ENCODE measurements around the gene CAPN5. TPM values are rescaled to one million over a fixed set of nuclear protein-coding genes. Genes with fewer than 3 reads are reported as not detected.

Gene CAPN5
- total RNA-seq, 1 donor from 2014 or later = 7.8 TPM

DNA sequence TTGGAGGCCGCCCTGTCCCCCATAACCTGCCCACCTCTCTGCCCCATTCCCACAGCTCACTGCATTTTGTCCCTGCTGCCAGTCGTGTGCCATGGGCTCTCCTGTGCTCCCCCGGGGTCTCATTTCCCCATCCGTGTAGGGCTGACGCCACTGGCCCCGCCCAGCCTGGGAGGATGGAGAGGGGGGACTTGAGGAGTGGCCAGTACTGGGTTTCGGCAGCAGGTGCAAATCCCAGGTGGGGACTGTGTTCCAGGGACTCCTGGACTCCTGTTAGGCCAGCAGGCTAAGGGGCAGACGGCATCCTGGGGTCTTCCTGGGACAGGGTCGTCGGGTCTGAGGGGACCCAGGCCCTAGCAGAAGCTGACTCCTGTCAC, 60.1 kb downstream of the CAPN5 start:
- no peak overlapping the region for H3K4me3 ChIP-seq (ENCODE audit: low read depth, low read length)

DNA sequence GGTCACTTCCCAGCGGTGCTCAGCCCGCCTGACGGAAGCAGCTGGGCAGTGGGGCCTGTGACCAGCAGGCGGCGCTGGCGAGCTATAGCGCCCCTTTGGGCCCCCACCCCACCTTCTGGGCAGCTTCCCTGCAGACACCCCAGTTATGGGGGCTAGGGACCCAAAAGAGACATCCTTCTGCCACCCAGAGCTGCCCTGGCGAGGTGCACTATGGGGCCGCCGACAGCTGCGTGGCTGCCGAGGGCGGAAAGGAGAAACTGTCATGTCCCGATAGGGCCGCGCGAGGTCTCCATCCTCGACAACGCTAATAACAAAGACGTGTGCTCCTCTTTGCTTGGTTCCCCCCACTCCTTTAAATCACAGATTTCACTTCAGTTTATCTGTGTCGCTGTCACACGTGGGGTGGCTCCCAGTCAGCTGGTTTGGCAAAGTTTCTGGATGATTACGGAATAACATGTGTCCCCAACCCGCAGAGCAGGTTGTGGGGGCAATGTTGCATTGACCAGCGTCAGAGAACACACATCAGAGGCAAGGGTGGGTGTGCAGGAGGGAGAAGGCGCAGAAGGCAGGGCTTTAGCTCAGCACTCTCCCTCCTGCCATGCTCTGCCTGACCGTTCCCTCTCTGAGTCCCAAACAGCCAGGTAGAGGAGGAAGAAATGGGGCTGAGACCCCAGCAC, 60.6 kb downstream of the CAPN5 start:
- no peak for DNase-seq (ENCODE audit: low read depth)
- H3K36me3 ChIP-seq (ENCODE audit: control insufficient read depth, insufficient read depth, low read length) = no peaks in the 10 kb centered on the region

More for the DNA sequence above, 60.1 kb downstream of the CAPN5 start:
- Histone ChIP-seq H3K36me3 (ENCODE audit: control insufficient read depth, insufficient read depth, low read length) (no peaks in the 10 kb centered on the region), H3K27me3 (ENCODE audit: control insufficient read depth, insufficient read depth, low read length) (peaks cover 2% of the 10 kb centered on the region)
- TF ChIP-seq, protein P1, sequence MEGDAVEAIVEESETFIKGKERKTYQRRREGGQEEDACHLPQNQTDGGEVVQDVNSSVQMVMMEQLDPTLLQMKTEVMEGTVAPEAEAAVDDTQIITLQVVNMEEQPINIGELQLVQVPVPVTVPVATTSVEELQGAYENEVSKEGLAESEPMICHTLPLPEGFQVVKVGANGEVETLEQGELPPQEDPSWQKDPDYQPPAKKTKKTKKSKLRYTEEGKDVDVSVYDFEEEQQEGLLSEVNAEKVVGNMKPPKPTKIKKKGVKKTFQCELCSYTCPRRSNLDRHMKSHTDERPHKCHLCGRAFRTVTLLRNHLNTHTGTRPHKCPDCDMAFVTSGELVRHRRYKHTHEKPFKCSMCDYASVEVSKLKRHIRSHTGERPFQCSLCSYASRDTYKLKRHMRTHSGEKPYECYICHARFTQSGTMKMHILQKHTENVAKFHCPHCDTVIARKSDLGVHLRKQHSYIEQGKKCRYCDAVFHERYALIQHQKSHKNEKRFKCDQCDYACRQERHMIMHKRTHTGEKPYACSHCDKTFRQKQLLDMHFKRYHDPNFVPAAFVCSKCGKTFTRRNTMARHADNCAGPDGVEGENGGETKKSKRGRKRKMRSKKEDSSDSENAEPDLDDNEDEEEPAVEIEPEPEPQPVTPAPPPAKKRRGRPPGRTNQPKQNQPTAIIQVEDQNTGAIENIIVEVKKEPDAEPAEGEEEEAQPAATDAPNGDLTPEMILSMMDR (IDR thresholded peaks at IDR 0.05; ENCODE audit: insufficient read depth, low read length, poor library complexity, severe bottlenecking) = no peak
- no peak for DNase-seq (ENCODE audit: low read depth)

DNA sequence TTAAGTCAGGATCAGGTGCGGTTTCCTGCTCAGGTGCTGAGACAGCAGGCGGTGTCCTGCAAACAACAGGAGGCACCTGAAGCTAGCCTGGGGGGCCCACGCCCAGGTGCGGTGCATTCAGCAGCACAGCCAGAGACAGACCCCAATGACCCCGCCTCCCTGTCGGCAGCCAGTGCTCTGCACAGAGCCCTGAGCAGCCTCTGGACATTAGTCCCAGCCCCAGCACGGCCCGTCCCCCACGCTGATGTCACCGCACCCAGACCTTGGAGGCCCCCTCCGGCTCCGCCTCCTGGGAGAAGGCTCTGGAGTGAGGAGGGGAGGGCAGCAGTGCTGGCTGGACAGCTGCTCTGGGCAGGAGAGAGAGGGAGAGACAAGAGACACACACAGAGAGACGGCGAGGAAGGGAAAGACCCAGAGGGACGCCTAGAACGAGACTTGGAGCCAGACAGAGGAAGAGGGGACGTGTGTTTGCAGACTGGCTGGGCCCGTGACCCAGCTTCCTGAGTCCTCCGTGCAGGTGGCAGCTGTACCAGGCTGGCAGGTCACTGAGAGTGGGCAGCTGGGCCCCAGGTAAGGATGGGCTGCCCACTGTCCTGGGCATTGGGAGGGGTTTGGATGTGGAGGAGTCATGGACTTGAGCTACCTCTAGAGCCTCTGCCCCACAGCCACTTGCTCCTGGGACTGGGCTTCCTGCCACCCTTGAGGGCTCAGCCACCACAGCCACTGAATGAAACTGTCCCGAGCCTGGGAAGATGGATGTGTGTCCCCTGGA, 61.3 kb downstream of the CAPN5 start, which contains the start of gene MYO7A:
TSS of gene MYO7A (plus strand) at position 327 of the 772 bp plus-strand sequence. CDS start 2,389 bp downstream, outside the sequence.
- TF ChIP-seq, protein P1 (IDR thresholded peaks at IDR 0.05; ENCODE audit: insufficient read depth, low read length, poor library complexity, severe bottlenecking) = no peak
- Histone ChIP-seq H3K36me3 (ENCODE audit: control insufficient read depth, insufficient read depth, low read length) (no peaks in the 10 kb centered on the region), H3K27me3 (ENCODE audit: control insufficient read depth, insufficient read depth, low read length) (peaks cover 2% of the 10 kb centered on the region), H3K4me3 (ENCODE audit: low read depth, low read length) (peak within 1 kb of the TSS; percentile 31)
- DNase-seq (ENCODE audit: low read depth) = peak; percentile 29

More for the DNA sequence above, 60.6 kb downstream of the CAPN5 start:
- Histone ChIP-seq H3K4me3 (ENCODE audit: low read depth, low read length) (peak overlapping the region; percentile 31), H3K27me3 (ENCODE audit: control insufficient read depth, insufficient read depth, low read length) (peaks cover 2% of the 10 kb centered on the region)
- TF ChIP-seq, protein P1 (IDR thresholded peaks at IDR 0.05; ENCODE audit: insufficient read depth, low read length, poor library complexity, severe bottlenecking) = peak; percentile 100

DNA sequence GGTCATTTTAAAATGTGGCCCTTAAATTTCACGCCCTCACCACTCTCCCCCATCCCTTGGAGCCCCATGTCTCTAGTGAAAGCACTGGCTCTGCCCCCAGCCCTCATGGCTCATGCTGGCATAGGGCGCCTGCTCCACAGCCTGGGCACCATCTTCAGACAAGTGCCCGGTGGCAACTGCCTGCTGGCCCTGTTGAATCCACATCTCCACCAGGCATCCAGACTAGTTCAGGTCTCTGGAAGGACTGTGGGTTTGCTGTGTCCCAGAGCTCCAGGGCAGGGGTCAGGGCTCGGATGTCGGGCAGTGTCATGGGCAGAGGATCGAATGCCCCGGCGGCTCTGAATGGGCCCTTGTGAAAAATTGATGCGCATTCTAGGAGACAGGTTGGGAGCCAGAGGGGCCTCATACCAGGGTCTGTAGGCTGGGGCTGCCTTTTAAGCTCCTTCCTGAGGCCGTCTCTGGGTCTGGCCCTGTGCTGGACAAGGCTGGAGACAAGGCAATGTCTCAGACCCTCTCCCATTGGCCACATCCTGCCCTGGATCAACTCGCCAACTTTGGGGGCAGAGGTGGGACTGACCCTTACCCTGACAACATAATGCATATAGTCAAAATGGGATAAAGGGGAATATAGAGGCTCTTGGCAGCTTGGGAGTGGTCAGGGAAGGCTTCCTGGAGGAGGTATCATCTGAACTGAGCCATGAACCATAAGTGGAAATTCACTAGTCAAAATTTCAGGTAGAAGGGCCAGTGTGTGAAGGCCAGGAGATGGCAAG, 62.5 kb downstream of the CAPN5 start:
- Histone ChIP-seq H3K4me3 (ENCODE audit: low read depth, low read length) (no peak overlapping the region), H3K36me3 (ENCODE audit: control insufficient read depth, insufficient read depth, low read length) (no peaks in the 10 kb centered on the region), H3K27me3 (ENCODE audit: control insufficient read depth, insufficient read depth, low read length) (peaks cover 2% of the 10 kb centered on the region)
- TF ChIP-seq, protein P1 (IDR thresholded peaks at IDR 0.05; ENCODE audit: insufficient read depth, low read length, poor library complexity, severe bottlenecking) = no peak
- DNase-seq (ENCODE audit: low read depth) = no peak

DNA sequence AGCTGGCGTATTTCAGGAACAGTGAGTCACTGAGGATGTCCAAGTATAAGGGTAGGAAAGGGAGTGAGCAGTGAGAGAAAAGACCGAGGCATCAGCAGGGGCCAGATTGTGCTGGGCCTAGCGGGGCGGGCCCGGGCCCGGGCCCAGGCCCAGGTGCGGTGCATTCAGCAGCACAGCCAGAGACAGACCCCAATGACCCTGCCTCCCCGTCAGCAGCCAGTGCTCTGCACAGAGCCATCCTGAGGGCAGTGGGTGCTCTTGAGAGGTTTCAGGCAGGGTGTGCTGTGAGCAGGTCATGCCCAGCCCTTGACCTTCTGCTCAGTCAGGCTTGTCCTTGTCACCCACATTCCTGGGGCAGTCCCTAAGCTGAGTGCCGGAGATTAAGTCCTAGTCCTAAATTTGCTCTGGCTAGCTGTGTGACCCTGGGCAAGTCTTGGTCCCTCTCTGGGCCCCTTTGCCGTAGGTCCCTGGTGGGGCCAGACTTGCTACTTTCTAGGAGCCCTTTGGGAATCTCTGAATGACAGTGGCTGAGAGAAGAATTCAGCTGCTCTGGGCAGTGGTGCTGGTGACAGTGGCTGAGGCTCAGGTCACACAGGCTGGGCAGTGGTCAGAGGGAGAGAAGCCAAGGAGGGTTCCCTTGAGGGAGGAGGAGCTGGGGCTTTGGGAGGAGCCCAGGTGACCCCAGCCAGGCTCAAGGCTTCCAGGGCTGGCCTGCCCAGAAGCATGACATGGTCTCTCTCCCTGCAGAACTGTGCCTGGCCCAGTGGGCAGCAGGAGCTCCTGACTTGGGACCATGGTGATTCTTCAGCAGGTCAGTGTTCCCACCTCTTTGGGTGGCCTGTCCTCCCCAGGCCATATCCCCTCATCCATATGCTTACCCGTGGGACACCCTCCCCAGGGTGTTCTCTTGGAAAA, 63.3 kb downstream of the CAPN5 start:
- peaks cover 2% of the 10 kb centered on the region for H3K27me3 ChIP-seq (ENCODE audit: control insufficient read depth, insufficient read depth, low read length)
- H3K36me3 ChIP-seq (ENCODE audit: control insufficient read depth, insufficient read depth, low read length) = no peaks in the 10 kb centered on the region
- DNase-seq (ENCODE audit: low read depth) = no peak
- TF ChIP-seq, protein P1 (IDR thresholded peaks at IDR 0.05; ENCODE audit: insufficient read depth, low read length, poor library complexity, severe bottlenecking) = no peak
- H3K4me3 ChIP-seq (ENCODE audit: low read depth, low read length) = no peak overlapping the region
